CD4-positive, alpha-beta T cell treated with Interleukin-15 for 1 hour (primary cell): ENCODE measurements around the gene PPIA.

Experiments
- DNase-seq: peaks from one replicate; pipeline ENCODE4 v3.0.0-alpha.2; 2020

The PPIA gene

DNA sequence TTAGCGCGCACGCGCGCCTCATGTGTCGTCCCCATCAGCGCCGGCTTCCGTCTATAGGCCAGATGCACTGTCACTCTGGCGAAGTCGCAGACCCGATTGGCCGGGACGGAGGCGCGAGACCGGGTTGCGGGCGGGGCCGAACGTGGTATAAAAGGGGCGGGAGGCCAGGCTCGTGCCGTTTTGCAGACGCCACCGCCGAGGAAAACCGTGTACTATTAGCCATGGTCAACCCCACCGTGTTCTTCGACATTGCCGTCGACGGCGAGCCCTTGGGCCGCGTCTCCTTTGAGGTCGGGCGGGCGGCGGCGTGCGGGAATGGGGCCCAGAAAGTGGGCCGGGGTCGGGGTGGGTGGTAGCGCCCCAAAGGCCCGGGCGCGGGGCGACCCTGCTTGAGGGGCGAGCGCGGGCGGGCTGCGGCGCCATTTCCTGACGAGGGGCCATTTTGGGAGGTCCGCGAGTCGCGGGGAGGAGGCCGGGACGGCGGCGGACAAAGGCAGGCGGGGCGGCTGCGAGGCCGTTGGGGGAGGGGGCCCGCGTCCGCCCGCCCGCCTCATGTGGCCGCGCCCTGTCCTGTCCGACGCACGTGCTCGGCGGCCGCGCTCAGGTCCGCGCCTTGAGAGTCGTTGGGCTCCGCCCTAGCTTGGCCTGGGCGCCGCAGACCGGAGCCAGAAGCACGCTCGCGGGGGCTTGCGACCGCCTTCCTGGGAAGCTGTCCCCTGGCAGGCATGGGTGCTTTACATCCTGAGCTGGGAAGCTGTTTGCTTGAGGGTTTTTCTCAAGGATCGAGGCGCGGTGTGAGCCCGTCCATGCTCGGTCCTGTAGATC, at the start of gene PPIA:
Gene PPIA (plus strand): TSS at position 178 of the 825 bp plus-strand sequence. CDS start 44 bp downstream, at position 222.
- DNase-seq: peak; percentile 98

DNA sequence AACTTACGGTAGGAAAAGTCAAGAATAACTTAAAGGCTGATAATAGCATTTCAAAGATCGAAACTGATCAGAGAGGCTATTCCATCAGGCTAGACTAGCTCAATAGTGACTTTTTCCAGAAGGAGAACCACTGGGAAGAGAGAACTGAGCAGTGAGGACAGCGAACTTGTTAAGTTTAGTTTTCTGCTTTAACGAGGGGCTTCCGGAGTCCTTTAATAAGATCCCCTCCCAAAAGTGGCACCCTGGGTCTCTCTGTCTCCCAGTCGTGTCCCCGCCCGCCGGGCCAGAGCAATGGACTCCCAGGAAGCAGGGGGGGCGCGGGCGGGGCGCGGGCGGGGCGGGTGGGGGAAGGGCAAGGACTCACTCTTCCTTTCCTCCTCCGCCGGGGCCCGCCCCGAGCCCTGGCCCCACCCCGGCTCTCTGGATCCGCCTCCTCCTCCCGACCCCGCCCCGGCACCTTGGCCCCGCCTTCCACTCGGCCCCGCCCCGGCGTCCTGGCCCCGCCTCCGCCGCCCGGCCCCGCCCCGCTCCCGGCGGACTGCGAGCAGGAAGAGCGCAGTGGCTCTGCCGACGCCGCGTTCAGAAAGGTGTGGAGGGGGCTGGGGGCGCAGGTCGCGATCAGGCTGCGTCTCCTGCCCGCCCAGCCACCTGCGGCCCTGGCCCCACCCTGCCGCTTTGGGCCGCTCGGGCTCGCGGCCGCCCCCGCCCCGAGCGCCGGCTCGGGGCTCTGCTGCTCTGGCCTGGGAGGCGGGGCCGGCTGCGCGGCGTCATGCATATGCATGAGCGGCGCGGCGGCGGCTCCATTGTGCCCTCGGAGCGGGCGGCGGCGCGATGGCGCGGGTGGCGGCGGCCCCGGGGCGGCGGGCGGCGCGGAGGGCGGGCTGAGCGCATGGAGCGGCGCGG, 48.2 kb upstream of the PPIA start, which contains the start of gene ZMIZ2:
Gene ZMIZ2 (plus strand): TSS at position 803 of the 903 bp plus-strand sequence. CDS start 7,403 bp downstream, outside the sequence.
- peak; percentile 91 for DNase-seq

DNA sequence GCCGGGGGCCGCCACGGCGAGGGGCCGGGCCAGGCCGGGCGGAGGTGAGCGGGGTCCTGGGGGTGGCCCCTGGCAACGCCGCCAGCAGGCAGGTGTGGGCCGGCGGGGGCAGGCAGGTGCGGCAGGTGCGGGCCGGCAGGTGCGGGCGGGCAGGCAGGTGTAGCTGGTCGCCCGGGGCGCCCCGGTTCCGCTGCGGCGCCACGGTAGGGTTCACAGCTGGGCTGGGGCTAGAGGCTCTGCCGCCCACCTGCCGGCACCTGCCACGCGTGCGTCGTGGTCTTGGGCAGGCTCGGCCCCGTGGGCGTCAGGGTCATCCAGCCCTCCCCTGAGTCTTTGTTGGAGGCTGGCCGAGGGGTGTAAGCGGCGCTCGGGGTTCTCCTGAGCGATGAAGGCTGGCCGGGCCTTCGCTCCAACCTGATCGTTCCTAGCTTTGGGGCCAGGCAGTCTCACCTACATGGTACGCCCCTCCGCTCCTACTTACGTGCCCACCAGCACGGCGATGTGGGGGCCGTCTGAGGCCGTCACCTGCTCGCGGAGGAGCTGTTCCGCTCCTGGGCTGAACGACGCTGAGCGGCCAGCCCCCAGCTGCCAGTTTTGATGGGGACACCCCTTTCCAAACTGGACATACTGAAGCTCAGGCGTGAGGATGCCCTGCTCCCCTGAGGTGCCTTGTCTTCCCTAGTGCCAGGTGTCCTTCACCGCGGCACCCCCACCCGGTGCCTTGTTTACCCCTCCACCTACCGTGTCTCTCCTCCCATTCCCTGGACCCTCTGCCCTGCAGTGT, 47.3 kb upstream of the PPIA start:
- DNase-seq: no peak

GRCh38 chr7:44749992-44750391, 46.5 kb upstream of the PPIA start:
- no peak for DNase-seq

GRCh38 chr7:44750424-44750823, 46.1 kb upstream of the PPIA start:
- no peak for DNase-seq

DNA sequence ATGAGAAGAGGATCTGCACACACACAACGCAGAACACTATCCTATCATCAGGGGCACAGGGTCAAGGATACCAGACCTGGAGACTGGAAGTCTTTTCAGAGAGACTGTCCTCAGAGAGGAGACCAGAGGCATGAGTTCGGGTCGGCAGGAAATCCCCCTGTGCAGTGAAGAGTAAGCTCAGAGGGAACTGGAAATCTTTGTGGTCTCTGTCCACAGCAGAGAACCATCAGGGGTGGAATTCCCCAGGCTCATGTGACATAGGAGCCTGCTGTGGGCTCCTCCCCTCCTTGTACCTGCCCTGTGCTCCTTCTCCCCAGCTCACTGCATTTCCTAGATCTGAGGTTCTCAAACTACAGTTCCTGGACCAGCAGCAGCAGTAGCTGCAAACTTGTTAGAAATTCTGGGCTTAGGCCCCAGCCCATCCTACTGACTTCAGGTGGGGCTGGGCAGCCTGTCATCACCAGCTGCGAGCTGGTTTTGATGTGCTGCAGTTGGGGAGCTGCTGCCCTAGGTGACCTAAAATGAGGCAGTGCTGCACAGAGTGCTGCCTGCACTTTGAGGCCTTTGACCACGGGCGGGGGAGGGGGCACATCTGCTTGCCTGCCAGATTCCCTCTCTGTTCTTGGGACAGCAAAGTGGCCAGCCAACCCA, 45.4 kb upstream of the PPIA start:
- peak; percentile 79 for DNase-seq

DNA sequence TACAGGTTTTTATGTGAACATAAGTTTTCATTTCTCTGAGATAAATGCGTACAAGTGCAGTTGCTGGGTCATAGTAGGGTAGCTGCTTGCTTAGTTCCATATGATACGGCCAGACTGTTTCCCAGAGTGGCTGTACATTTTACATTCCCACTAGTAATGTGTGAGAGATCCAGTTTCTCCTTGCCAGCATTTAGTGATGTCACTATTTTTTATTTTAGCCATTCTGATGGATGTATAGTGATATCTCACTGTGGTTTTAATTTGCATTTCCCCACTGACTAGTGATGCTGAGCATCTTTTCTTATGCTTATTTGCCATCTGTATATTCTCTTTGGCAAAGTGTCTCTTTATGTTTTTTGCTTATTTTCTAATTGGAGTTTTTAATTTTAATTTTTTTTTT, 43.7 kb upstream of the PPIA start:
- DNase-seq: no peak

DNA sequence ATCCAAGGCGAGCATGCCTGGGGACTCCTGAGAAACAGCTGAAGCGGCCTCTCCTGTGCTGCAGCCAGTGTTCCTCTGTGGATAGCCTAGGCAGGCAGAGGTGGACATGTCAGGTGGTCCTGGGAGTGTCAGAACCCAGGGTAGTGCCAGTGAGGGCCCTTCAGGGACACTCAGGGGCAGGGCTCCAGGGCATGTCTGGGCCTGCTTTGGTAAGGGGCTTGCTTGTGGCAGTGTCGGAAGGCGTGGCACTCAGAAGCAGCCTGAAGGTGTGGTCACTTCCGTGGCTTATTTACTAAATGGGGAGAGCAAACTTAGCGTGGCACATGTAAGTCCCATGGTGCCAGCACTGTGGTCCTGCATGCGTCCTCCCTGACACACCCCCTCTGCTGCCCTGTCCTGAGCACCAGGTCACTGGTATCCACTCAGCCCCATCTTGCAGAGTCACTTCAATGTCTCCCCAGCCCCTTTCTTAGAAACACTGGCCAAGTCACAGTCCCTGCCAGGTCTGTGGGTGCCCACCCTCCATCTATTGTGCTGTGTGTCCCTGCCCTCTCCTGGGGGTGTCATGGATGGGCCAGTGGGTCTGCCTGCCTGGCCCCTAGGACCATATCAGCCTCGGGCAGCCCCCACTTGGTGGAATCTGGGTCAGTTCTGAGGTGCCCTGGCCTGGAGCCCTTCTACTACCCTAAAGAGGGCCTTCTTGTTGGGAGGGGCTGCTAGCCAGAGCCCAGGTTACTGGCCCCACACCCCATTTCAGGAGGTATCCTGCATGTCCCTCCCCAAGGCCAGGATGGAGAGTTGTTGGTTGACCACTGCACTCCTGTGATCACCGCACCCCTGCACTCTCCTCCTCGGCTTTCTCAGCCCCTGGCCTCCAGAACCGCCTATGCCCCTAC, 41.4 kb upstream of the PPIA start:
- no peak for DNase-seq

- no peak for DNase-seq
These were observed 40.5 kb upstream of the PPIA start for GRCh38 chr7:44755698-44756627.

- DNase-seq: no peak
These were observed 39.6 kb upstream of the PPIA start for GRCh38 chr7:44756904-44757303.

DNA sequence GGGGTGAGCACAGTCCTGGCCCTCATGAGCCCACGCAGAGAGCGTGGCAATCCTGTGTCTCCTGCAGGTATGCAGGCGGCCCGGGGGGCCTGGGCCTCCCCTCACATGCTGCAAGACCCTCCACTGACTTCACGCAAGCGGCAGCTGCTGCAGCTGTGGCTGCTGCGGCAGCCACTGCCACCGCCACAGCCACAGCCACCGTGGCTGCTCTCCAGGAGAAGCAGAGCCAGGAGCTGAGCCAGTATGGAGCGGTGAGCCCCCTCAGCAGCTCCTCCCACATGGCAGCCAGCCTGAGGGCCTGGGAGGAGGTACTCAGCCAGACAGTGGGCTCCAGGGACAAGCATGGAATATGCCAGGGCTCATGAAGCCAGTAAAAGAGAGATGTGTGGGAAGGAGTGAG, 39.2 kb upstream of the PPIA start:
- no peak for DNase-seq

DNA sequence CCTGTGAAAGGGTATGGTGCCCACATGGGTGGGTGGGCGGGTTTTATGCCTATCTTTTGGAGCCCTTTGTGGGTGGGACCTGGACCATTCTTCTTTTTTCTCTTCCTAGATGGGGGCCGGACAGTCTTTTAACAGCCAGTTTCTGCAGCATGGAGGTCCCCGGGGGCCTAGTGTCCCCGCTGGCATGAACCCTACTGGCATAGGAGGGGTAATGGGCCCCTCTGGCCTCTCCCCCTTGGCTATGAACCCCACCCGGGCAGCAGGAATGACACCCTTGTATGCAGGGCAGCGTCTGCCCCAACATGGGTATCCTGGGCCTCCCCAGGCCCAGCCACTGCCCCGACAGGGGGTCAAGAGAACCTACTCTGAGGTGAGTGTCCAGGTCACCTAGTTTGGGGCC, 38.7 kb upstream of the PPIA start:
- no peak for DNase-seq

GRCh38 chr7:44759246-44759645, 37.2 kb upstream of the PPIA start:
- DNase-seq: no peak

- DNase-seq: no peak
These were observed 36.4 kb upstream of the PPIA start for GRCh38 chr7:44760034-44760580.

GRCh38 chr7:44761207-44762161, 35.0 kb upstream of the PPIA start:
- no peak for DNase-seq

GRCh38 chr7:44762300-44762699, 34.2 kb upstream of the PPIA start:
- no peak for DNase-seq

DNA sequence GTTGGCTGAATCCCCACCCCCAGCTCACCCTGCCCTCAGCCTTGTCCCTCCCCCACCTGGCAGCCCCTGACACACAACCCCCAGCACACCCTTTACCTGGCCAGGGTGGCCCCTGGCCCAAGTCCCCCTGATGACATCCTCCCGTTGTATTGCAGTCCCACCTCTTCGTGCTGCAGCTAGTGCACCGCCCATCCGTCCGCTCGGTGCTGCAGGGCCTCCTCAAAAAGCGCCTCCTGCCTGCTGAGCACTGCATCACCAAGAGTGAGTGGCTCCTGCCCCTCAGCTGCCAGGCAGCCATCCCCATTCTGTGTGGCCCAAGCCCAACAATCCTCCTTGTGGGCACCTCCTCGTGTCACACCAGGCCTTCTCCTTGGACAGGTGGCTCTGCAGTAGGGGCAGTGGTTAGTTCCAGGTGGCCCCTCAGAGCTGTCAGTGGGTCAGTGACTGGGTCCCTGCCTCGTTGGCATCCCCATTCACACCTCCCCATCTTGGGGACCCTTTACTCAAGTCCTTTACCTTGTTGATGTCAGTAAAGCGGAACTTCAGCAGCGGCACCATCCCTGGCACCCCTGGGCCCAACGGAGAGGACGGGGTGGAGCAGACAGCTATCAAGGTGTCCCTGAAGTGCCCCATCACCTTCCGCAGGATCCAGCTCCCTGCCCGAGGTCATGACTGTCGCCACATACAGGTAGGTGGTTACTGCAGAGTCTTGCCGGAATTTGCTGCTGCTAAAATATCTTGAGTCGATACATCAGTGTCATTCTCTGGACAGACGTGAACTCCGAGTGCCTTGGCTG, 33.6 kb upstream of the PPIA start:
- no peak for DNase-seq

DNA sequence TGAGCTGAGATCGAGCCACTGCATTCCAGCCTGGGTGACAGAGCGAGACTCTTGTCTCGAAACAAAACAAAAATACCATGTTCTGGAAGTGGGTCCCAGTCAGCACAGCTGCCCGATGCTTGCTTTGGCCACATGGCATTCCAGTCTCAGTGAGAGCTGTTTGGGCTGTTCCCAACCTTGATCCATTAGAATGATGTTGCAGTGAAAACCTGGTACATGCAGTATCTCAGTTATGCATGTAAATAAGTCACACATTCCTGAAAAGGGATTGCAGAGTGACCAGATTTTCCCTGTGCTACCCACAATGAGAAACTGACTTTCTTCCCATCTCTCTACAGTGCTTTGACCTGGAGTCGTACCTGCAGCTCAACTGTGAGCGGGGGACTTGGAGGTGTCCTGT, 32.4 kb upstream of the PPIA start:
- DNase-seq: no peak
